K562 (cell line): ENCODE measurements around the gene PPP1R10. TPM values are rescaled to one million over a fixed set of nuclear protein-coding genes. Genes with fewer than 3 reads are reported as not detected.

Source experiments
- FOXP4 ChIP-seq: sonication (generic); formaldehyde crosslinking; IDR thresholded peaks from 2 replicates; pipeline ENCODE4 v1.8.0; 2022; ENCODE audit warnings: mild to moderate bottlenecking, missing genetic modification reagents, borderline replicate concordance
- GTF2B ChIP-seq: IDR thresholded peaks from 2 replicates; pipeline ENCODE4 v1.6.1; 2011; ENCODE audit not compliant: insufficient read length; ENCODE audit errors: extremely low read depth
- KLF1 ChIP-seq: fragments of 450-650 bp; IDR thresholded peaks from 2 replicates; pipeline ENCODE4 v1.6.1; 2016; ENCODE audit warnings: missing genetic modification characterization, missing compliant biosample characterization
- MAFF ChIP-seq: IDR thresholded peaks from 2 replicates; pipeline ENCODE4 v1.6.1; 2012; ENCODE audit warnings: low read length, improper control_type of control experiment
- MXD1 ChIP-seq: fragments of 250-450 bp; sonication (Bioruptor Pico); IDR thresholded peaks from 2 replicates; pipeline ENCODE4 v1.8.0; 2021; ENCODE audit warnings: borderline replicate concordance, mild to moderate bottlenecking, moderate library complexity; ENCODE audit not compliant: poor library complexity, severe bottlenecking
- NONO ChIP-seq, 2 experiments: fragments of 200-400 bp in 1 of 2; fragments of 450-650 bp in 1 of 2; formaldehyde crosslinking in 1 of 2; IDR thresholded peaks; 2 replicates each; pipeline ENCODE4 v1.6.1; 2017; ENCODE audit warnings: low read depth in 2 of 2, mild to moderate bottlenecking in 2 of 2, moderate library complexity in 2 of 2, low read length in 1 of 2
- PRDM10 ChIP-seq: fragments of 450-650 bp; IDR thresholded peaks from 2 replicates; pipeline ENCODE4 v1.6.1; 2018; ENCODE audit not compliant: partially characterized antibody
- ZNF184 ChIP-seq: sonication (generic); formaldehyde crosslinking; IDR thresholded peaks from 2 replicates; pipeline ENCODE4 v1.5.0; 2020; ENCODE audit warnings: missing genetic modification reagents
- ZNF239 ChIP-seq: fragments of 250-450 bp; sonication (Bioruptor Pico); IDR thresholded peaks from 2 replicates; pipeline ENCODE4 v1.4.0; 2020; ENCODE audit warnings: mild to moderate bottlenecking
- polyA plus RNA-seq, 8 experiments: library from polyadenylated mRNA; depleted of rRNA in 4 of 8; stranded (reverse) in 5 of 8; unstranded in 3 of 8; fragments of >200 nt; fragmentation: Nextera tagmentation in 2 of 8; fragmentation: Illumina TruSeq in 1 of 8; extraction: Ambion mirVana in 2 of 8; extraction: Trizol in 1 of 8; gene quantifications; 2 replicates each; pipeline versions ENCODE4 v1.2.1 to v1.2.3, GENCODE V29; 2011 to 2014; ENCODE audit warnings: inconsistent platforms in 1 of 8, missing spikeins in 1 of 8
- total RNA-seq, 7 experiments: library from RNA; depleted of rRNA in 6 of 7; stranded (reverse); fragments of >200 nt in 6 of 7; fragmentation: Illumina TruSeq in 2 of 7; extraction: Trizol in 2 of 7; gene quantifications; 2 replicates each; pipeline versions ENCODE4 v1.2.1 to v1.2.3, GENCODE V29; 2011 to 2021; ENCODE audit warnings: low replicate concordance in 1 of 7

PPP1R10 gene
- total and polyA plus RNA-seq, 9 of the 15 experiments (the other 6 are each of a cell fraction or from before 2014, with no cell fraction given), result 14.1 to 65.5 (median 32.6) TPM

GRCh38 chr6:30615219-30615957, 1.7 kb downstream of the PPP1R10 start (continued):
- TF ChIP-seq GTF2B (no peak), PRDM10 (peak; percentile 16), MXD1 (no peak), KLF1 (tag) (no peak), ZNF184 (CRISPR knock-in tag) (no peak), ZNF239 (CRISPR knock-in tag) (no peak), MAFF (no peak), FOXP4 (CRISPR knock-in tag) (no peak), NONO (IDR thresholded peaks at IDR 0.05; ENCODE audit: low read depth in 2 of 2, low read length in 1 of 2) (peak; percentile 20 to 74; a peak in 3 of 4 replicates)
- TF ChIP-seq, all 486 proteins: peak for 168
